HEK293 (cell line): ENCODE measurements around the gene ZNF790.

Source experiments
- BCL11B ChIP-seq: fragments of 450-650 bp; formaldehyde crosslinking; IDR thresholded peaks from 2 replicates; pipeline ENCODE4 v1.5.1; 2016; ENCODE audit warnings: low read depth, missing biosample characterization, missing genetic modification characterization
- GFI1B ChIP-seq: fragments of 450-650 bp; formaldehyde crosslinking; IDR thresholded peaks from 2 replicates; pipeline ENCODE4 v1.5.1; 2016; ENCODE audit warnings: missing biosample characterization, missing genetic modification characterization
- KLF9 ChIP-seq: fragments of 450-650 bp; formaldehyde crosslinking; IDR thresholded peaks from 2 replicates; pipeline ENCODE4 v1.5.1; 2016; ENCODE audit warnings: missing biosample characterization, missing genetic modification characterization, low read depth
- SALL2 ChIP-seq: fragments of 450-650 bp; formaldehyde crosslinking; IDR thresholded peaks from 2 replicates; pipeline ENCODE4 v1.5.0; 2017; ENCODE audit warnings: missing biosample characterization, mild to moderate bottlenecking, missing genetic modification characterization, borderline replicate concordance
- SP7 ChIP-seq: fragments of 450-650 bp; formaldehyde crosslinking; IDR thresholded peaks from 2 replicates; pipeline ENCODE4 v1.5.1; 2016; ENCODE audit warnings: missing biosample characterization, missing genetic modification characterization
- ZBTB17 ChIP-seq: fragments of 450-650 bp; formaldehyde crosslinking; IDR thresholded peaks from 2 replicates; pipeline ENCODE4 v1.5.1; 2016; ENCODE audit warnings: missing biosample characterization, missing genetic modification characterization
- ZBTB8A ChIP-seq: fragments of 450-650 bp; formaldehyde crosslinking; IDR thresholded peaks from 2 replicates; pipeline ENCODE4 v1.5.1; 2016; ENCODE audit warnings: missing biosample characterization, missing genetic modification characterization
- ZNF114 ChIP-seq: fragments of 450-650 bp; formaldehyde crosslinking; IDR thresholded peaks from 2 replicates; pipeline ENCODE4 v1.5.0; 2017; ENCODE audit warnings: missing biosample characterization, missing genetic modification characterization
- ZNF132 ChIP-seq: fragments of 450-650 bp; formaldehyde crosslinking; IDR thresholded peaks from 2 replicates; pipeline ENCODE4 v1.5.1; 2017; ENCODE audit warnings: missing biosample characterization, missing genetic modification characterization, borderline replicate concordance
- ZNF175 ChIP-seq: fragments of 450-650 bp; formaldehyde crosslinking; IDR thresholded peaks from 2 replicates; pipeline ENCODE4 v1.5.1; 2016; ENCODE audit warnings: missing biosample characterization, missing genetic modification characterization
- ZNF221 ChIP-seq: fragments of 450-650 bp; formaldehyde crosslinking; IDR thresholded peaks from 2 replicates; pipeline ENCODE4 v1.5.1; 2017; ENCODE audit warnings: missing biosample characterization, missing genetic modification characterization, borderline replicate concordance
- ZNF248 ChIP-seq: fragments of 450-650 bp; formaldehyde crosslinking; IDR thresholded peaks from 2 replicates; pipeline ENCODE4 v1.5.1; 2017; ENCODE audit warnings: missing biosample characterization, missing genetic modification characterization
- ZNF423 ChIP-seq: fragments of 450-650 bp; formaldehyde crosslinking; IDR thresholded peaks from 2 replicates; pipeline ENCODE4 v1.5.1; 2016; ENCODE audit warnings: missing biosample characterization, missing genetic modification characterization
- ZNF426 ChIP-seq: fragments of 450-650 bp; formaldehyde crosslinking; IDR thresholded peaks from 2 replicates; pipeline ENCODE4 v1.5.1; 2017; ENCODE audit warnings: missing biosample characterization, missing genetic modification characterization, mild to moderate bottlenecking, inconsistent platforms, moderate library complexity
- ZNF510 ChIP-seq: fragments of 450-650 bp; formaldehyde crosslinking; IDR thresholded peaks from 2 replicates; pipeline ENCODE4 v1.5.1; 2018; ENCODE audit warnings: mild to moderate bottlenecking, missing genetic modification characterization, missing biosample characterization; ENCODE audit not compliant: insufficient replicate concordance
- ZNF555 ChIP-seq: fragments of 450-650 bp; formaldehyde crosslinking; conservative IDR thresholded peaks from 2 replicates; pipeline ENCODE4 v1.5.1; 2017; ENCODE audit warnings: missing biosample characterization, mild to moderate bottlenecking, missing genetic modification characterization, inconsistent platforms
- ZNF654 ChIP-seq: fragments of 450-650 bp; formaldehyde crosslinking; IDR thresholded peaks from 2 replicates; pipeline ENCODE4 v1.5.1; 2016; ENCODE audit warnings: low read depth, missing biosample characterization, missing genetic modification characterization
- ZNF777 ChIP-seq: fragments of 450-650 bp; formaldehyde crosslinking; IDR thresholded peaks from 2 replicates; pipeline ENCODE4 v1.5.1; 2017; ENCODE audit warnings: missing biosample characterization, missing genetic modification characterization, borderline replicate concordance
- ZNF837 ChIP-seq: fragments of 450-650 bp; formaldehyde crosslinking; IDR thresholded peaks from 2 replicates; pipeline ENCODE4 v1.5.1; 2016; ENCODE audit warnings: missing biosample characterization, missing genetic modification characterization
- ZSCAN30 ChIP-seq: fragments of 450-650 bp; IDR thresholded peaks from 2 replicates; pipeline ENCODE4 v1.5.1; 2018; ENCODE audit warnings: missing biosample characterization, mild to moderate bottlenecking, missing genetic modification characterization, moderate library complexity
- TF ChIP-seq, protein P1 (sequence below): fragments of 450-650 bp; formaldehyde crosslinking; IDR thresholded peaks from 2 replicates; pipeline ENCODE4 v1.5.1; 2017; ENCODE audit warnings: missing biosample characterization, mild to moderate bottlenecking, missing genetic modification characterization, moderate library complexity
- TF ChIP-seq, protein P2 (sequence below): fragments of 450-650 bp; formaldehyde crosslinking; IDR thresholded peaks from 2 replicates; pipeline ENCODE4 v1.5.1; 2016; ENCODE audit warnings: missing biosample characterization, missing genetic modification characterization
- TF ChIP-seq, protein P3 (sequence below): fragments of 450-650 bp; IDR thresholded peaks from 2 replicates; pipeline ENCODE4 v1.5.1; 2018; ENCODE audit warnings: missing biosample characterization, missing genetic modification characterization
- TF ChIP-seq, protein P4 (sequence below): fragments of 450-650 bp; formaldehyde crosslinking; IDR thresholded peaks from 2 replicates; pipeline ENCODE4 v1.5.0; 2017; ENCODE audit warnings: missing biosample characterization, missing genetic modification characterization, borderline replicate concordance
- TF ChIP-seq, protein P5 (sequence below): fragments of 450-650 bp; formaldehyde crosslinking; IDR thresholded peaks from 2 replicates; pipeline ENCODE4 v1.5.1; 2016; ENCODE audit warnings: missing biosample characterization, missing genetic modification characterization
- TF ChIP-seq, protein P6 (sequence below): fragments of 450-650 bp; formaldehyde crosslinking; conservative IDR thresholded peaks from 2 replicates; pipeline ENCODE4 v1.5.1; 2016; ENCODE audit warnings: low read depth, missing biosample characterization, missing genetic modification characterization

Gene ZNF790

DNA sequence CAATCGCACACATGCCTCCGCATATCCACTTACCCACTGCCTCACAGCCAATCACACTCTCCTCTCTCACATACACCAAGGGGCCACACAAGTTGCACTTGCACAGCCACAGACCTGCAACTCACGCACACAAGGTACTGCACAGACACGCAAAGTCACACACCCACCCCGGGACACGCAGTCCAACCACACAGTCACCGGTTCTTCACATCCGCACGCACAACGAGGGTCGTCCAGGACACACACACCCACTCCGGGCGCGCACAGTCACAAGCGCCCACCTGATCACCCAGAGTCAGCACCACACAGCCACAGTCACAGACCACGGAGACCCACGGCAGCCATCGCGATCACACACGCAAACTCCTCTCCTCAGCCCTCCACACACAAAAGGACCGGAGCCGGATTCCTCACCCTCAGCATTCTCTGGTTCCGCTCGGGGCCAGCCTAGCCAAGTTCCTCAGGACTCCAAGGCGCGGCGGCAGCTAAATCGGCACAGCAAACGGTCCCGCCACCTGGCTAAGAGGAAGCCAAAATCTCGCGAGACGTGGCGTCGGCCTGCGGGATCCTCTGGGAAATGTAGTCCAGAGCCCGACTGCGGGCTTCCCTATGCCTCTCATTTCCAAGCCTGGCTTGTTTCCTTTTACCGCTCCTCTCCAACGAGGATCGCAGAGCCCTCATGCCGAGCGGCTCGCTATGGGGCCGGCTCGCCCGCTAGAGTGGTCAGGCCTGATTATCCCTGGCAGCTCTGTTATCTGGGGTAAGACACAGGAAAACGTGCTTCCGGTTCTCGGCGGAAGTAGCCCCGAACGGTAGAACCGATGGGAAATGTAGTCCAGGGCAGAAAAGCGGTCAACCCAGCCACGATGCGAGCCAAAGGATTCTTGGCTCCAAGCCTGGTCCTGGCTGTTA lies 65.6 kb downstream of the ZNF790 start, which contains the start of gene ZNF850 (continued):
- TF ChIP-seq ZNF248, result no peak
- peak; percentile 30; the same call in 1 of the 2 replicates for TF ChIP-seq BCL11B
- TF ChIP-seq ZNF654 (tag by site-specific recombination), result no peak
- peak; percentile 80 for TF ChIP-seq SP7
- TF ChIP-seq KLF9 (tag by site-specific recombination), result peak; percentile 94
- TF ChIP-seq, protein P1, sequence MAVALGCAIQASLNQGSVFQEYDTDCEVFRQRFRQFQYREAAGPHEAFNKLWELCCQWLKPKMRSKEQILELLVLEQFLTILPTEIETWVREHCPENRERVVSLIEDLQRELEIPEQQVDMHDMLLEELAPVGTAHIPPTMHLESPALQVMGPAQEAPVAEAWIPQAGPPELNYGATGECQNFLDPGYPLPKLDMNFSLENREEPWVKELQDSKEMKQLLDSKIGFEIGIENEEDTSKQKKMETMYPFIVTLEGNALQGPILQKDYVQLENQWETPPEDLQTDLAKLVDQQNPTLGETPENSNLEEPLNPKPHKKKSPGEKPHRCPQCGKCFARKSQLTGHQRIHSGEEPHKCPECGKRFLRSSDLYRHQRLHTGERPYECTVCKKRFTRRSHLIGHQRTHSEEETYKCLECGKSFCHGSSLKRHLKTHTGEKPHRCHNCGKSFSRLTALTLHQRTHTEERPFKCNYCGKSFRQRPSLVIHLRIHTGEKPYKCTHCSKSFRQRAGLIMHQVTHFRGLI (tag by site-specific recombination), result no peak
- peak; percentile 74 for TF ChIP-seq ZNF777
- TF ChIP-seq ZNF423 (tag by site-specific recombination), result peak; percentile 69; the same call in 1 of the 2 replicates
- peak; percentile 84; the same call in 1 of the 2 replicates for TF ChIP-seq ZNF837
- TF ChIP-seq GFI1B, result no peak; the same call in 1 of the 2 replicates
- no peak for TF ChIP-seq ZSCAN30 (tag by site-specific recombination)
- TF ChIP-seq, protein P2, sequence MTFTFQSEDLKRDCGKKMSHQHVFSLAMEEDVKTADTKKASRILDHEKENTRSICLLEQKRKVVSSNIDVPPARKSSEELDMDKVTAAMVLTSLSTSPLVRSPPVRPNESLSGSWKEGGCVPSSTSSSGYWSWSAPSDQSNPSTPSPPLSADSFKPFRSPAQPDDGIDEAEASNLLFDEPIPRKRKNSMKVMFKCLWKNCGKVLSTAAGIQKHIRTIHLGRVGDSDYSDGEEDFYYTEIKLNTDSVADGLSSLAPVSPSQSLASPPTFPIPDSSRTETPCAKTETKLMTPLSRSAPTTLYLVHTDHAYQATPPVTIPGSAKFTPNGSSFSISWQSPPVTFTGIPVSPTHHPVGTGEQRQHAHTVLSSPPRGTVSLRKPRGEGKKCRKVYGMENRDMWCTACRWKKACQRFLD (tag by site-specific recombination), result no peak; the same call in 1 of the 2 replicates
- TF ChIP-seq, protein P3, sequence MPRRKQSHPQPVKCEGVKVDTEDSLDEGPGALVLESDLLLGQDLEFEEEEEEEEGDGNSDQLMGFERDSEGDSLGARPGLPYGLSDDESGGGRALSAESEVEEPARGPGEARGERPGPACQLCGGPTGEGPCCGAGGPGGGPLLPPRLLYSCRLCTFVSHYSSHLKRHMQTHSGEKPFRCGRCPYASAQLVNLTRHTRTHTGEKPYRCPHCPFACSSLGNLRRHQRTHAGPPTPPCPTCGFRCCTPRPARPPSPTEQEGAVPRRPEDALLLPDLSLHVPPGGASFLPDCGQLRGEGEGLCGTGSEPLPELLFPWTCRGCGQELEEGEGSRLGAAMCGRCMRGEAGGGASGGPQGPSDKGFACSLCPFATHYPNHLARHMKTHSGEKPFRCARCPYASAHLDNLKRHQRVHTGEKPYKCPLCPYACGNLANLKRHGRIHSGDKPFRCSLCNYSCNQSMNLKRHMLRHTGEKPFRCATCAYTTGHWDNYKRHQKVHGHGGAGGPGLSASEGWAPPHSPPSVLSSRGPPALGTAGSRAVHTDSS (tag by site-specific recombination), result no peak
- no peak for TF ChIP-seq ZNF132 (tag by site-specific recombination)
- no peak for TF ChIP-seq ZNF114 (tag by site-specific recombination)
- no peak for TF ChIP-seq ZNF221 (tag by site-specific recombination)
- no peak for TF ChIP-seq ZNF555 (tag by site-specific recombination)
- peak; percentile 57; the same call in 1 of the 2 replicates for TF ChIP-seq ZBTB8A (tag by site-specific recombination)
- TF ChIP-seq ZNF510 (tag by site-specific recombination), result no peak
- TF ChIP-seq, protein P4, sequence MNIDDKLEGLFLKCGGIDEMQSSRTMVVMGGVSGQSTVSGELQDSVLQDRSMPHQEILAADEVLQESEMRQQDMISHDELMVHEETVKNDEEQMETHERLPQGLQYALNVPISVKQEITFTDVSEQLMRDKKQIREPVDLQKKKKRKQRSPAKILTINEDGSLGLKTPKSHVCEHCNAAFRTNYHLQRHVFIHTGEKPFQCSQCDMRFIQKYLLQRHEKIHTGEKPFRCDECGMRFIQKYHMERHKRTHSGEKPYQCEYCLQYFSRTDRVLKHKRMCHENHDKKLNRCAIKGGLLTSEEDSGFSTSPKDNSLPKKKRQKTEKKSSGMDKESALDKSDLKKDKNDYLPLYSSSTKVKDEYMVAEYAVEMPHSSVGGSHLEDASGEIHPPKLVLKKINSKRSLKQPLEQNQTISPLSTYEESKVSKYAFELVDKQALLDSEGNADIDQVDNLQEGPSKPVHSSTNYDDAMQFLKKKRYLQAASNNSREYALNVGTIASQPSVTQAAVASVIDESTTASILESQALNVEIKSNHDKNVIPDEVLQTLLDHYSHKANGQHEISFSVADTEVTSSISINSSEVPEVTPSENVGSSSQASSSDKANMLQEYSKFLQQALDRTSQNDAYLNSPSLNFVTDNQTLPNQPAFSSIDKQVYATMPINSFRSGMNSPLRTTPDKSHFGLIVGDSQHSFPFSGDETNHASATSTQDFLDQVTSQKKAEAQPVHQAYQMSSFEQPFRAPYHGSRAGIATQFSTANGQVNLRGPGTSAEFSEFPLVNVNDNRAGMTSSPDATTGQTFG (tag by site-specific recombination), result no peak; the same call in 1 of the 2 replicates
- TF ChIP-seq, protein P5, sequence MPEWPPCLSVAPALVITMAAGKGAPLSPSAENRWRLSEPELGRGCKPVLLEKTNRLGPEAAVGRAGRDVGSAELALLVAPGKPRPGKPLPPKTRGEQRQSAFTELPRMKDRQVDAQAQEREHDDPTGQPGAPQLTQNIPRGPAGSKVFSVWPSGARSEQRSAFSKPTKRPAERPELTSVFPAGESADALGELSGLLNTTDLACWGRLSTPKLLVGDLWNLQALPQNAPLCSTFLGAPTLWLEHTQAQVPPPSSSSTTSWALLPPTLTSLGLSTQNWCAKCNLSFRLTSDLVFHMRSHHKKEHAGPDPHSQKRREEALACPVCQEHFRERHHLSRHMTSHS (tag by site-specific recombination), result 0 out of 2 replicates have a peak, but pooled peaks have one; percentile 43
- TF ChIP-seq ZBTB17 (tag by site-specific recombination), result no peak
- no peak for TF ChIP-seq ZNF426
- TF ChIP-seq, protein P6, sequence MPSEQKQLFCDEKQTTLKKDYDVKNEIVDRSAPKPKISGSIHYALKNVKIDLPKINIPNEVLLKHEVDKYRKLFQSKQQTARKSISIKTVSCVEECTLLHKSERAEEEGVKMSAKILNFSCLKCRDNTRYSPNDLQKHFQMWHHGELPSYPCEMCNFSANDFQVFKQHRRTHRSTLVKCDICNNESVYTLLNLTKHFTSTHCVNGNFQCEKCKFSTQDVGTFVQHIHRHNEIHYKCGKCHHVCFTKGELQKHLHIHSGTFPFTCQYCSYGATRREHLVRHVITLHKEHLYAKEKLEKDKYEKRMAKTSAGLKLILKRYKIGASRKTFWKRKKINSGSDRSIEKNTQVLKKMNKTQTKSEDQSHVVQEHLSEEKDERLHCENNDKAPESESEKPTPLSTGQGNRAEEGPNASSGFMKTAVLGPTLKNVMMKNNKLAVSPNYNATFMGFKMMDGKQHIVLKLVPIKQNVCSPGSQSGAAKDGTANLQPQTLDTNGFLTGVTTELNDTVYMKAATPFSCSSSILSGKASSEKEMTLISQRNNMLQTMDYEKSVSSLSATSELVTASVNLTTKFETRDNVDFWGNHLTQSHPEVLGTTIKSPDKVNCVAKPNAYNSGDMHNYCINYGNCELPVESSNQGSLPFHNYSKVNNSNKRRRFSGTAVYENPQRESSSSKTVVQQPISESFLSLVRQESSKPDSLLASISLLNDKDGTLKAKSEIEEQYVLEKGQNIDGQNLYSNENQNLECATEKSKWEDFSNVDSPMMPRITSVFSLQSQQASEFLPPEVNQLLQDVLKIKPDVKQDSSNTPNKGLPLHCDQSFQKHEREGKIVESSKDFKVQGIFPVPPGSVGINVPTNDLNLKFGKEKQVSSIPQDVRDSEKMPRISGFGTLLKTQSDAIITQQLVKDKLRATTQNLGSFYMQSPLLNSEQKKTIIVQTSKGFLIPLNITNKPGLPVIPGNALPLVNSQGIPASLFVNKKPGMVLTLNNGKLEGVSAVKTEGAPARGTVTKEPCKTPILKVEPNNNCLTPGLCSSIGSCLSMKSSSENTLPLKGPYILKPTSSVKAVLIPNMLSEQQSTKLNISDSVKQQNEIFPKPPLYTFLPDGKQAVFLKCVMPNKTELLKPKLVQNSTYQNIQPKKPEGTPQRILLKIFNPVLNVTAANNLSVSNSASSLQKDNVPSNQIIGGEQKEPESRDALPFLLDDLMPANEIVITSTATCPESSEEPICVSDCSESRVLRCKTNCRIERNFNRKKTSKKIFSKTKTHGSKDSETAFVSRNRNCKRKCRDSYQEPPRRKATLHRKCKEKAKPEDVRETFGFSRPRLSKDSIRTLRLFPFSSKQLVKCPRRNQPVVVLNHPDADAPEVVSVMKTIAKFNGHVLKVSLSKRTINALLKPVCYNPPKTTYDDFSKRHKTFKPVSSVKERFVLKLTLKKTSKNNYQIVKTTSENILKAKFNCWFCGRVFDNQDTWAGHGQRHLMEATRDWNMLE (tag by site-specific recombination), result peak; percentile 98
- TF ChIP-seq SALL2 (tag by site-specific recombination), result no peak
- no peak for TF ChIP-seq ZNF175 (tag by site-specific recombination)
